Activated CD4-positive, CD25-positive, alpha-beta regulatory T cell (primary cell): ENCODE results near the gene ZNF836.
A peak's percentile ranks its signal among the peaks of the same experiment; 100 is the strongest.

Source experiments
- DNase-seq, 4 experiments: peaks; one replicate each; lab custom pipeline; 2025; lab: John Stamatoyannopoulos, UW

Gene ZNF836

GRCh38 chr19:52188822-52189734, 17.7 kb upstream of the ZNF836 start:
- peak in 2 of 4 experiments; percentile 98 to 99 for DNase-seq

- DNase-seq, result no peak
Observed at GRCh38 chr19:52187407-52187806, 16.0 kb upstream of the ZNF836 start.

DNA sequence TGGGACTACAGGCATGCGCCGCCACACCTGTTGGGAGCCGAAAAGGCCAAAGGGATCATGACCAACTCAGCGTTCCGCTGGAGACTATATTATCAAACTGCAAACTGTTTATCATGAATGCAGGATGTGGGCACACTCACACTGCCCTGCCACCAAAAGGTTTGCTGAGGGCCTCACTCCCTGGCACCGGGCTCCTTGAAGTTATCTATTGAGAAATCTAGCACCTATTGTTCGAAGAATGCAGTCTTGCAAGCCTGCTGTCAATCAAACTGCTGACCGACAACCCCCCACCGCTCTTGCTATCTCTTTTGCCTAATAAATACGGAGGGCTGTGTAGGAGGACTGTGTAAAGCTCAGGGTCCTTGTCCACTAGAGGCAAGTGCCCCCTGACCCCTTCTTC, 5.2 kb upstream of the ZNF836 start:
- DNase-seq, result no peak

DNA sequence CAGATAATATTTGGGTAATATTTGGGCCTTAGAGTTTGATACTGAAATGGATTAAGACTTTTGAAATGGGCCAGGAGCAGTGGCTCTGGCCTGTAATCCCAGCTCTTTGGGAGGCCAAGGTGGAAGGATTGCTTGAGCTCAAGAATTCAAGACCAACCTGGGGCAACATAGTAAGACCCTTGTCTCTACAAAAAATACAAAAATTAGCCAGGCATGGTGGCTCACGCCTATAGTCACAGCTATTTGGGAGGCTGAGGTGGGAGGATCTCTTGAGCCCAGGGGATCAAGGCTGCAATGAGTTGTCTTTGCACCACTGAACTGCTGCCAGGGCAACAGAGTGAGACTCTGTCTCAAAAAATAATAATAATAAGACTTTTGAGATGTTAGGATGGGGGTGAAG, 926 bp upstream of the ZNF836 start:
- no peak for DNase-seq

DNA sequence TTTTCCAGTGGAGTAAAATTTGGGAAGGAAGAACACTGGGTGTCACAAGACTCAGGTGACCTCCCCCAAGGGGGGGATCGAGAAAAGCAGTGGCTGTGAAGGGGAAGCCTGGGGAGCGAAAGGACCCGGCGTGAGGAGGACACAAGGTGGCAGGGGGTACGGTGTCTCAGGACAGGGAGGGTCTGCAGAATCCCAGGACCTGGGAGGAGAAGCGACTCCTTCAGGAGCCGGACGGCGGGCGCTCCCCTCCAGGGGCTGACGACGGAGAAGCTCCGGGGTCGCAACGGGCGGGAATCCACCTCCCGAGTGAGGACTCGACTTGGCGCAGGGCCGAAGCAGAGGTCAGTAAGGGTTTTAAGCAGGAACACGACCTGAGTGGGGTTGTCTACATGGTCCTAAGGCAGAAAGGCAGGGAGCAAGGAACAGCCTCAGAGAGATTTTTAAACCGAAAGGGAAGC, 529 bp downstream of the ZNF836 start:
- no peak for DNase-seq

GRCh38 chr19:52170304-52170703, 1.1 kb downstream of the ZNF836 start:
- no peak for DNase-seq

- no peak for DNase-seq
Observed at GRCh38 chr19:52155596-52156359, 15.6 kb downstream of the ZNF836 start.

DNA sequence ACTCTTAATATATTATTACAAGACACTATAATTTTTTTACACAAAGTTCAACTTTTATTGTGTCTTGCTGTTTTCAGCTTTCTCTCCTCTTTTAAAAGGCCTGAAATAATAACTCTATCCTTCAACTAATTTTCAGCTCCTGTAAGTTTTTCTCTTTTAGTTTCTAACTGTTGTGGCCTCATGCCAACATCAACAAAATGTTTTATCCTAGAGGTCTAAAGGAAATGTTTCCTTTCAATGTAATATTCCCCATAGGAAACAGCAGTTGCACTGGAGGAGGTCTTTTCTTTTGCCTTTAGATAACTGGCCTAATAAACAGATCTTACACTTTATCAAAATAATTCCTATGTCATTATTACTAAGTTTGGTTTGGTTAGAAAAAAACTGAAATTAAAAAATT, 23.2 kb downstream of the ZNF836 start:
- no peak for DNase-seq

- DNase-seq, result no peak
Observed at GRCh38 chr19:52142001-52142595, 29.3 kb downstream of the ZNF836 start.

DNA sequence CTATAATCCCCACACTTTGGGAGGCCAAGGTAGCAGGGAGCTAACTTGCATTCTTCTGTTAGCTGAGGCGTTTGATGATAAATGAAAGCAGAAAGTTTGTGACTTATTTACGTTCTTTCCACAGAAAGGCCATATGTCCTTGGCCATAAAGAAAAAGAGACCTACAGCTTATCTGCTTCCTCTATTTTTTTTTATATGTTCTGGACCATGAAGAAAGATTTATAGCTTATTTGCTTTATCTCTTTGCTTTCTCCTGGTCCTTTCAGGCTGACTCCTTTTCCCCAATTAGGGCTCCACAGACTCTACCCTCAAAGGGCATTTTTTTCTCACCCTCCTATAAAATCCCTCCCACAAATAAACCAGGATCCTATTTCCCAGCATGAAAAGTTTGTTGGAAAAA, 30.2 kb downstream of the ZNF836 start:
- no peak for DNase-seq

DNA sequence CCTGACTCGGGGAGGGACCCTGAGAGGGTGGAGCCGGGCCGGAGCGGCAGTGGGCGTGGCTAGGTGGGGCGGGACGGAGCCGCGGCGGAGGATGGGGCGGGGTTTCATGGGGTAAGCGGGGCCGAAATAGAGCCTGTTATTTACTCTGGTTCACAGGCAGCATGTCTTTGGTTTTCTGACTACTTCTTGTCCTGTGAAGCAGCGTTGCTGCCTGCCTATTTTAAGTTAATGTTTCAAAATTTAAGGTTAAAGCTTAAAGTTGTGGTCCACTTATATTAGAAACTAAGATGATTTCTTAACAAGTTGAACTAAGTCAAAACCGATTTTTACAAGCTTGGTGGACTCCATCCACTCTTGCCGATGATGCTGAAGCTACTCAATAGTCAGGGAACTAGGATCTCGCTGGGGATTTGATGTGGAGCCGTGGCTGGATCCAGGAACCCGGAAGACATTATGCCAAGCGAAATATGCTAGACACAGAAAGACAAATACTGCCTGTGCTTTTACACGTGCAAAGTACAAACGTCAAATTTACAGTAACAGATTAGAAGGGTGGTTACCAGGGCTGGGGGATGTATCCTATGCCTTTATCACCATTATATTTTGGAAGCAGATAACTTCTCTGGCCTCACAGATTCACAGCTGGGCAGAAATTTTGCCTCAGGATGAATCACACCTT, 31.2 kb downstream of the ZNF836 start:
- peak; percentile 93 to 98 (median 95) for DNase-seq

DNA sequence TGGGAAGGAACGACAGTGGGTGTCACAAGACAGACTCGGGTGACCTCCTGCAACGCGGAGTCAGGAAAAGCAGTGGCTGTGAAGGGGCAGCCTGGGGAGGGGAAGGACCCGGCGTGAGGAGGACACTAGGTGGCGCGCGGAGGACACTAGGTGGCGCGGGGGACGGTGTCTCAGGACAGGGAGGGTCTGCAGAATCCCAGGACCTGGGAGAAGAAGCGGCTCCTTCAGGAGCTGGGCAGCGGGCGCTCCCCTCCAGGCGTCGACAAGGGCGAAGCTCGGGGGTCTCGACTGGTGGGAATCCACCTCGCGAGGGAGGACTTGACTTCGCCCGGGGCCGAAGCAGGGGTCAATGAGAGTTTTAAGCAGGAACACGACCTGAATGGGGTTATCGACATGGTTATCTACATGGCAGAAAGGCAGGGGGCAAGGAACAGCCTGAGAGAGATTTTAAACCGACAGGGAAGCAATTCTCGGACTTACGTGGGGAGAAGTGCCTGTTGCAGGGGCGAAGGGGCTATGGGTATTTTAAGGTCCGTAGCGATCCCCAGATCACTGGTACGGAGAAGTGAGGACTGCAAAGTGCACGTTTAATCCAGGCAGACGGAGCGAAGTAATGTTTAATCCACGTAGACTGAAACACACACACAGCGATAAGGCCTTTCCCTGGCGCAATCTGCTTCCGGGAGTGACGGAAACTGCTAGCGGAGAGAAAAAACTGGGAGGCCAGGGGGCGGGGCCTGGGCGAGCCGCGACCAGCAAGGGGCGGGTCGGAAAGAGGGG, 32.0 kb downstream of the ZNF836 start, which contains the start of gene ZNF616:
Gene ZNF616, minus strand, starts transcription at position 687 of the 780 bp plus-strand sequence. CDS start 9,426 bp downstream, outside the sequence.
- DNase-seq, result peak; percentile 57 to 60 (median 58)

GRCh38 chr19:52138983-52139251, 32.5 kb downstream of the ZNF836 start:
- DNase-seq, result no peak

DNA sequence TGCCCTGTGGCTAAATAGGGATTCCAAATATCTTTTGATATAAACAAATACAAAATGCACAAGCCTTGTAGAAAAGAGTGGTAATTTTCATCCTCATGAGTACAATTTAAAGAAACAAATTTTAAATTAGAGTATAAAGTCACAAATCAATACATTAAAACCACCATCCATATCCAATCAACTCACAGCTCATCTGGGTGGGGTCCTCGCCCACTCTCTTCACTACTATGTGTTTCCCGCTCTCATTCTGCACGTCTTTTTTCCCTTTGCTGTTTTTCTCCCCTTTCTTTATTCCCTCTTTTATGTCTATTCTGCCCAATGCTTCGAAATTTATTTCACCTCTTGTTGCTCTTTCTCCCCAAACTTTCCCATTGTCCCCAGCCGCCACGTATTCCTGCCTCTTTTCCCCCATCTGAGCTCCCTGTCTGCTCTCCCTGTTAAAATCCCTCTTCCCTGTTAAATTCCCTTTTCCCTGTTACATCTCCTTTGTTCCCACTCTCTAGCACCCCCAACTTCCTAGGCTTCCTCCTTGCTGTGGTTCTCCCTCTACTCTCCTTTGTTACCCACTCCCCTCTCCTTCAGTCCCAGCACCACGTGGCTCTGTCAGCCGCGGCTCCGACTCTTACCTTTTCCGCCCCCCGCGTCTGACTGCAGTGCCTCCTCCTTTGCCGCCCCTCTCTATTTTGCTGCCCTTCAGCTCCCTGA, 33.0 kb downstream of the ZNF836 start:
- DNase-seq, result peak in 1 of 4 experiments; percentile 1

- no peak for DNase-seq
Observed at GRCh38 chr19:52120286-52120685, 51.1 kb downstream of the ZNF836 start.

GRCh38 chr19:52115526-52116053, 55.8 kb downstream of the ZNF836 start:
- no peak for DNase-seq

DNA sequence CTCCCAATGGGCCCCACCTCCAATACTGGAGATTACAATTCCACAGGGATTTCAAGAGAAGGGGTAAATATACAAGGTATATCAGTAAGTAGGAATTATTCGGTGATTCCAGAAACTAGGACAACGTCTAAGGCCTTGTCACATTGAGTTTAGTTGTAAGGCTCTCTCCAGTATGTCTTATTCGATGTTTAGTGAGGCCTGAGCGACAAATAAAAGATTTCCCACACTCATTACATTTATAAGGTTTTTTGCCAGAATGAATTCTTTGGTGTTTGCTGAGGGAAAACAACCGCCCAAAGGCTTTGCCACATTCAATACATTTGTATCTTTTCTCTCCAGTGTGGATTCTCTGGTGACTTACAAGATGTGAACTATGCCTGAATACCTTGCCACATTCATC, 56.7 kb downstream of the ZNF836 start:
- no peak for DNase-seq

DNA sequence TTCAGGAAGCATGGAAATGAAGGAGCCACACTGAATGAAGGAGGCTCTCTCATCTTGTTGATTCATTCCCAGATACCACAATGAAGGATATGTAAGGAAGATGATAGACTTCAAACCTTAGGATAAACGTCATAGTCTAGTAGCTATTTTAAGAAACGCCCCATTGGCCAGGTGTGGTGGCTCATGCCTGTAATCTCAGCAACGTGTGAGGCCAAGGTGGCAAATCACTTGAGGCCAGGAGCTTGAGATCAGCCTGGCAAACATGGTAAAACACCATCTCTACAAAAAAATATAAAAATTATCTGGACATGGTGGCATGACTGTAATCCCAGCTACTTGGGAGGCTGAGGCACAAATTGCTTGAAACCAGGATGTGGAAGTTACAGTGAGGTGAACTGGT, 58.8 kb downstream of the ZNF836 start:
- no peak for DNase-seq

DNA sequence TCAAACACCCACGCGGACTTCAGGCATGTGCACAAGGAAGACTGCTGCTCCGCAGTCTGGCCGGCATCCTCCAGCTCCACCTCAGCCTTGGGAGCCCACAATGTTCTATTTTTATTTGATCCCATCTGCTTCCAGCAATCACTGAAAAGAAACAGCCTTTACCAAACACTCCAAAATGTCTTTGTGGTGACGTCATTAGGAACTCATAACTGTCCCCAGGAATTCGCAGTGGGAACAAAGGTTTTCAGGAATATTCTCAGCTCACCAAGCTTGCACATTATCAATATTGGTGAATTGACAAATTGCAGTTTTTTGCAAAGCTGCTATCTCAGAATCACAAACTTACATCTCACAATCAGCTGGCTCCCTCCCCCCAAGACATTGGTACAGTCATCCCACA, 60.6 kb downstream of the ZNF836 start:
- no peak for DNase-seq
